NOMO-1 treated with dmso at 0.1 percent for 144 hours (cell line): Measurements from ENCODE around the gene EXOC4.

Experiments
- DNase-seq: peaks from one replicate; lab custom pipeline; 2025; ENCODE audit not compliant: unreplicated experiment; lab: John Stamatoyannopoulos, UW

The EXOC4 gene

DNA sequence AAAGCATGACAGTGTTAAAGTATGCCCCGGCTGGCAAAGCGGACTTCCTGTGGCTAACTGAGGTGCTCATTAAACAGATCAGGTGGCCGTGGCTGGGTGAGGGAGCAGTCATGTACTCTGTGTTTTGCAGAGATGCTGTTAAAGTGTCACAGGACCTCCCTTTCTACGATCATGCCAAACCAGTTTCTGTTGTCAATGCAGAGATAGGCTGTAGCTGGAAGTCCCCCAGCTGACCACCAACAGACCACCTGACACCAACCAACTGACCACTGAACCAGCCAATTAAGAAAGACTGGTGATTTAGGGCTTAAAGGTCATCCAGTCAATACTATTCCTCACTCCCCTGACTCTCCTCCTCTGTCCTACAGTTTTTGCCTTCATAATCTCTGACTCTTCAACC, 443.2 kb downstream of the EXOC4 start:
- no peak for DNase-seq

DNA sequence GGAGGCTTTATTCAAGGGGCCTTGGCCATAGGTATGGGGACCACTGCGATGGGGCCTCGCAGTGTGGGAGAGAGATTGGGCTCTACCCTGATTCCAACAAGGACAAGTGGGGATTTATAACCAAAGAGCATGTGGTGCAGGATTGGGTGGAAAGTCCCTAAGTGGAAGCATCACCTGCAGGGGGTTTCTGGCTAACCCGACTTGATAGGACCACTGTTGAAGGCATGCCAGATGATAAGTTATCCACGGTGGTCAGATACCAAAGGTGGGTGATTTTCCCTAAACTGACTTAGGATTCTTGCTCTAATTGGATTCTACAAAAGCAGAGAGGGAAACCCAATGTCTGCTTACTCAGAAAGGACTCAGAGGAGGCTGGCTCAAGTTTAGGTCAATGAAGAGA, 444.7 kb downstream of the EXOC4 start:
- DNase-seq: no peak

DNA sequence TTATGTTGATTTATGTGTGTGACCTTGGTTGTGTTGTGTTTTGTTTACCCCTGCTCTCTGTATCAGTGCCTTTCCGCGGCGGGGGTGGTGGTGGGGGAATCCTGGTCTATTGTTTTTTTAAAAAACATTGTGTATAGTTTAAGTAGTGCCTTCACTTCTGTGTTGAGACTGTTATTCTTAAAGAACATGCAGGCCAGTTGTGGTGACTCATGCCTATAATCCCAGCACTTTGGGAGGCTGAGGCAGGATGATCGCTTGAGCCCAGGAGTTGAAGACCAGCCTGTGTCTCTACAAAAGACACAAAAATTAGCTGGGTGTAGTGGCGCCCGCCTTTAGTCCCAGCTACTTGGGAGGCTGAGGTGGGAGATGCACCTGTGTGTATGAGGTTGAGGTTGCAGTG, 445.2 kb downstream of the EXOC4 start:
- DNase-seq: no peak

DNA sequence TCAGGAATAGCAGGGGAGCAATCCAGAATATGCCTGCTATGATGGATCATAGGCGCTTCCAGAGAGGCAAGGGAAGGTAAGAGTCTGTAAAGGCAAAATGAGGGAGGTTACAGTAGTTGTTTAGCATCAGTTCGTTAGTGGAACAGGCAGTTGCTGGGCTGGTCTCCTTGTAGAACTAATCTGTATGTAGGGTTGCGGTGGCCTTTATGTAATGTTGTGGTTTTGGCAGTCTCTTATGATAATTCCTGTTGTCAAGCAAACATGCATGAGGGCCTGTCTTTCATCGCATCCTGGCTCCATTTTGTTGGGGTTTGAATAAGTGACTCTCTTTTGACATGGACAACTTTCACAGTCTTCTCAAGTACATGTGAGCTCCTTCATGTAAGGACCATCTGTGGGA, 446.5 kb downstream of the EXOC4 start:
- DNase-seq: no peak

DNA sequence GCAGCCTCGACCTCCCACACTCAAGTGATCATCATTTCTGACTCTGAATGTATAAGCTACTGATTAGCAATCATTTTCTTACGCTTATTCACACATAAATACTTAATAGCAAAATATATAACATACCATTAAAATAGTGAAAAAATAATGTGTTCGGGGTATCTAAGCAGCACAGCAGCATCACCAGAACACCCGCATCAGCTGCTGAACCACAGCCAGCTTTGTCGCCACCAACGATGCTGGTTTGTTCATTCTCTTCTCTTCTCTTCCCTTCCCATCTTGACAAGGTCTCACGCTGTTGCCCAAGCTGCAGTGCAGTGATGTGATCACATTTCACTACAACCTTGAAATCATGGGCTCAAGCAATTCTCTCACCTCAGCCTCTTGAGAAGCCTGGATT, 449.2 kb downstream of the EXOC4 start:
- DNase-seq: no peak

DNA sequence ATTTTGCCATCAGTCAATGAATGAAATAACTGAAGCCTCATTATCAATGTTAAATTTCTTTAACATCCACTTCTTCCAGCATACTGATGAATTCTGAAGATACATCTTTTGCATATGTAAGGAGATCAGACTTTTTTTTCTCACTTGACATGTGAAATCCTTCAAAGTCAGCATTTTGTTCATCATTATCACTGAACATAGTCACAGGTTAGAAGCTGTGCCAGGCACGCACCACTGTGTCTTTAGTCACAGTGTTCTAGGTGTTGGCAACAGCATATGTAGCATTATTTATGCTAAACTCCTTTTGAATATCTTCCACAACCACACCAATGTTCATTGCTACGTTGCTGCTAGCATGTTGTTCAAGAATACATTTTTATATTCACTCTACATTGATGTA, 450.1 kb downstream of the EXOC4 start:
- no peak for DNase-seq

DNA sequence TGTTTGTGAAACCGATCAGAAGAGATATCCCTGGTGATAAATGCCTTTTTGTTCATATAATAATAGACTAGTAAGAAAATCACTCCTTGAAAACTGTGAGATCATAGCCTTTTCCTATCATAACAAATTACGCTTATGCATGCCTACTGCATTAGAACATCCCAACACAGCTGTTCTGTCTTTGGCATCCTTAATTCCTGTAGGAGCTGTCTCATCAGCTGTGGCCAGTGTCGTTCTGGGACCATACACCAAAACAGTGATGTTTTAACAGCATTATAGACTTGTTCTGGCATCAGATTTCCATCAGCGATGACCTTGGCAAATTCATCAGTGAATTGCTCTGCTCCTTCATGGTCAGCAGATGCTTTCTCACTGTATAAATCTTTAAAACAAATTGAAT, 450.7 kb downstream of the EXOC4 start:
- DNase-seq: no peak

DNA sequence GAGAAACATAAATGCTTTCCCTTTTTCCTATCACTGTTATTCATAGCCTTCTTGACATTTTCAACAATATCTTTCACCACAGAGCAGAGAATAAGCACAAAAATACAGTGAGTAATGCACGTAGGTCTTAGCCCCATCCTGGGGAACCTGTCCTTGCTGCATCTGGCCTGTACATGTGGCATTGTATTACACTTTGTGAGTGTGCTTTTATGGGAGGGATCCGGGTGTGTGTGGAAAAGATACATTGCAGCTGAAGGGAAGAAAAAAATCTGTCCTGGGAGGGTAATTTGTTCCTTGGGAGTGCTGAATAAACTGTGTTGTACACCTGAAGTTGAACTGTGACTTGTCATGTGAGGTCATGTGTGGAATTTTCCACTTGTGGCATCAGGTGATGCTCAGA, 451.6 kb downstream of the EXOC4 start:
- DNase-seq: no peak

DNA sequence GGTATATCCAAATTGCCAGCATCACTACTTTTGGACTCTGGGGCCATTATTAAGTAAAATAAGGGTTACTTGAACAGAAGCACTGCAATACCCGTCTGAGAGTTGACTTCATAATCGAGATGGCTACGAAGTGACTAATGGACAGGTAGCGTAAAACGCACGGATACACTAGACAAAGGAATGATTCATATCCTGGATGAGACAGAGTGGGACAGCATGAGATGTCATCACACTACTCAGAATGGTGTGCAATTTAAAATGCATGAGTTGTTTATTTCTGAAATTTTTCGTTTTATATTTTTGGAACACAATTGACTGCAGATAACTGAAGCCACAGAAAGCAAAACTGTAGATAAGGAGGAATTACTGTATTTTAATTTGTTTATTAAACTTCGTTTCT, 452.7 kb downstream of the EXOC4 start:
- no peak for DNase-seq

DNA sequence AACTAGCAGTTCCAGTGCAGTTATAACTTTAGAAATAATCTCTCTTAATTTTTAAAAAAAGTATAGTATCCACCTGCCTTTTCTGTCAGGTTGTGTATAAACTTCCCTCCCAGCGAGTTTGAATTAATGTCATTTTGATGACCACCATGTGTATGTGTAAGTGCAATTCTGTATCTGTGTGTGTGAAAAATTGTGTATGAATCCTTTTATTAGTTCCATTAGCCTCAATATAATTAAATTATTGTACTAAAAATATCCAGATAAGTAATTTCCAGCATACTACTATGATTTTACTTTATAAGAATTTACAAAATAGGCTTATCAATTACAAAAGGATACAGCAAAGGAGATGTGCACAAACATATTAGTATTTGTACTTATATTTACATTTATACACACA, 453.1 kb downstream of the EXOC4 start:
- no peak for DNase-seq

DNA sequence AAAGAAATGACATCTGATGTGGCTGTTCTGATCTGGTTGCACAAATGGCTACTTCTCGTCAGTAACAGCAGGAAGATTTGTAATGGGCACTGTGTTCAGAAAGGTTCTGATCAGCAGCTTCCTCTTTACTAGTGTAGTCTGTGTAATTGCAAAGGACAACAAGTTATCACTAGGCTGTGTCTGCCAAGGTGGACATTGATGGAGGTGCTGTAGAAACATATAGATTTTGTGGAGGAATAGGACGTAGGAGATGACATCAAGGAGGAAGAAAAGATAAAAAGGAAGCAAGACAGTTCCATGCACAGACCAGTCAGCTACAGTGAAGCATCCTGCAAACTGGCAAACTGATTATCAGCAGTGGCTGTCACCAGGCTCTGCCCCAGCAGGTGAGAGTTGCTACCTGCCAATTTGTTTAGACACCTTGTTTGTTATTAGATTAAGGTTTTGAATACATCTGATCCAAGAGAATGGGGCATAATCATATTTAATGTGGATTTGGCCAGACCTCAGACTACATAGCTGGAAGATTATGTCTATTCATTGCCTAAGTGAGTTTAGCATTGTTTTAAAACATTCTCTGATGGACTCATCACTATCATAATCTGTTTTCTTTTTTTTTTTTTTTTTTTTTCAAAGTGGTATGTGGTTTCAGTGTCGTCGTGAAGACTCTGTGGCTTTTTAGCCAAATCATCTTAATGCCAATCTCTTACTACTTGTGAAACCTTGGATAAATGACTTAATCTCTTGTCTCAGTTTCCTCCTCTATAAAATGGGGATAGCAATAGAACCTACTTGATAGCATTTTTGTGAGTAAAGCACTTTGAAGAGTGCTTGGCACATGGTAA, 456.4 kb downstream of the EXOC4 start:
- no peak for DNase-seq

DNA sequence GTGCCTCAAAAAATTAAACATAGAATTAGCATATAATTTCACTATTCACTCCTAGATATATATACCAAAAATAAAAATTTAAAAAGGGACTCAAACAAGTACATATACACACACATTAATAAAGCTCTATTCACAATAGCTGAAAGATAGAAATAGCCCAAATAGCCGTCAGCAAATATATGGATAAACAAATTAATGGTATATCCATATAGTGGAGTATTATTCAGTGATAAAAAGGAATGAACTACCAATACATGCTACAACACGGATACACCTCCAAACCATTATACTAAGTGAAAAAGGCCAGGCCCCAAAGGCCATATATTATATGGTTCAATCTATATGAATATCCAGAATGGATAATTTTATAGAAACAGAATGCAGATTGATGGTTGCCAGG, 459.7 kb downstream of the EXOC4 start:
- no peak for DNase-seq

DNA sequence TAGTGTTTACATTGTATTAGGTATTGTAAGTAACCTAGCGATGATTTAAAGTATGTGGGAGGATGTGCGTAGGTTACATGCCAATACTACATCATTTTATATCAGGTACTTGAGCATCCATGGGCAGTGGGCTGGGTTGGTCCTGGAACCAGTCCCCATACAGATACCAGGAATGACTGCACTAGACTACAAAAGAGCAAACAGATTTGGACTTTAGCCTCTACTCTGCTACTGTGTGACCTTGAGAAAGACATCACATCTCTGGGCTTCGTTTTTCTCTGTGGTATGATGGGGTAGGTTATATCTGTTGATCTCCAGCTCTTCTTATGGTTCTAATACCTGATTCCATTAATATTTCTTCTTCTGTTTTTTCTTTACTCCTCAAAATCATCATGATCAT, 461.8 kb downstream of the EXOC4 start:
- DNase-seq: no peak

DNA sequence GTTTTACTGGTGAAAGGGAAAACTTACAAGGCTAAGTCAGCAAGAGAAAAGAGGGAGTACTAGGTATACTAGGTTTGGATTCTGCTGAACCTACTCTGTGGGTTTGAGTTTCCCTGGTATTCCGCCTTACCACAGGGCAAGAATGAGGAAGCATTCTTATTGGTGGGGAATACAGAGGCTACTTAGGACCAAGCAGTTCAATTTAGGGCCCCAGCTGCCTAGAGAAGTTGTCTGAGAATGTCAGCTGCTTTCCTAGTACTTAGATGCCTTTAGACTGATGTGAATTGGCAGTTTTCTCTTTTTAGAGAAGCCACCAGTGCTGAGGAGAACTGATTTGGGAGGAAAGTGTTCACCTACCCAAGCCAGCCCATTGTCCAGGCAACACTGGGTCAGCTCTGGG, 465.3 kb downstream of the EXOC4 start:
- DNase-seq: no peak

DNA sequence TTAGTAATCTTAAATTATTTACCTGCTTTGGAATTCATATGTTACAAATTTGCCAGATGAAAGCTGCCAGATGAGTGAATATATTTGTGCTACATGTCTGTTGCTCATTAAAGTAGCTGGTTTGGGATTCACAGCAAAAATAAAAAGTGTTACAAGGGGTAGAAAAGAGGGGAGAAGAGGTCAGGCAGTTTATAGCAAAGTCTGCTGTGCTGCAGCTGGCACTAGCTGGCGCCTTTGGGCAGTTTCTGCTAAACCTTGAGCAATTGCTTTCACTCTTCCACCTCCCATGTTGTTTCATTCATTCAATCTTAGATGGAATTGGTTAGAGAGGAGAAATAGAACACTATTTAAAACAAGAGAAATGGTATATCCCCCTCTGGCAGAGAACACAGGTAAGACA, 470.2 kb downstream of the EXOC4 start:
- no peak for DNase-seq

DNA sequence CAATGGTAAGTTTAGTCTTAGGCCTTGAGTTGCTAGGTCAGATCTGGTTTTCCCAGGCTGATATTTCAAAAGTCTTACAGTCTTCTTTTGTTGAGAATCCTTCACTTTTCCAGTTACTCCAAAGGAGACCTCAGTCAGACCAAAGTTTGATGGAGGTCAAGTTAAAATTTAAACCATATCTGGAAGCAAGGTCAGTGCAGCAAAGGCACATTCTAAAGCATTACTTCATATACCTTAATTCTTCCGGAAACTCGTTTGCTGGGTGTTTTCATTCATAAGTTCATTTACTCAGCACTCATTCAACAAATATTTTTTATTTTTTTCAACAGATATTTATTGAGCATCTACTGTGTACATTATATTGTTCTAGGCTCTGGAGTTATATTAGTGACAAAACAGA, 471.3 kb downstream of the EXOC4 start:
- no peak for DNase-seq

DNA sequence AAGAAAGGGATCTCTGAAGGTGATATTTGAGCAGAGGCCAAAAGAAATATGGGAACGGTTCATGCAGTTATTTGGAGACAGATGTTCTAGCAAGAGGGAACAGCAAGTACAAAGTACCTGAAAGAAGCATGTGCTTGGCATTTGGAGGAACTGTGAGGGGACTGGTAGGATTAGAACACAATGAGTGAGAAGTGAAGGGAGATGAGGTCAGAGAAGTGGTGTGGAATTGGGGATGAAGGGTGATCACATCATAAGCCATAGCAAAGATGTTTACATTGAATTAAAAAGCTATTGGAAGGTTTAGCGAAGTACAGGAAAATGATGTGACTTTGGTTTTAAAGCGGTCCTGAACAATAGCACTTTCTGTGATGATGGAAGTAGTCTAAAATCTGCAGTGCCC, 471.8 kb downstream of the EXOC4 start:
- DNase-seq: no peak

DNA sequence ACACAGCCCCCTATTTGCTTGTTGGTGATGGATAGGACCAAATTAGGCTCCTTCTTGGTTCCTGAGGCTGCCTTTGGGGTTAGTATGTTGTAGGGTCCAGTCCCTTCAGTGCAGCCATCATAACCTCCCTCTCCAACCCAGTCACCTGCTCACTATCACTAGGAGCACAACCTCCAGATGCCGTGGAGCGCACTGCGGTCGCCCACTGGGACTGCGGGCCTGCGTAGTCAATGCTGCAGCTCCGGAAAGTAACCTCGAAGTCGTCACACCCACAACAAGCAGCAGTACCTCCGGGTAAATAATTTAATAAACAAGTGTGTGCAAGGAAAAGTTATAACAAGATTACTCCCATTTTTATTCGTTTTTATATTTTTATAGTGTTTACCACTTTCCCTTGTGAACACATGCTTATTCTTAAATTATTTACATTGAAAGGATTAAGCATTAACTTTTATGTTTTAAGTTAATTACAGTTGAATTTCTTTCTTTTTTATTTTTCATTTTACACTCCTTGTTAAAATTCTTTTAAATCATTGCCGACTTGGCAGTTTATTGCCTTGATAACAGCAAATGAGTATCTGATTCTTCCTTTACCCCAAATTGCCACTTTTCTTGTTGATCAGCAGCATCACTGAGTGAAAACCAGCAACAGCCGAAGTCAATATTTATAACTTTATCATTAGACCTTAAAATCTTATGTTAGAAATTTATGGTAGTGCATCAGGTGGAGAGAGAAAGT, 474.8 kb downstream of the EXOC4 start:
- no peak for DNase-seq

DNA sequence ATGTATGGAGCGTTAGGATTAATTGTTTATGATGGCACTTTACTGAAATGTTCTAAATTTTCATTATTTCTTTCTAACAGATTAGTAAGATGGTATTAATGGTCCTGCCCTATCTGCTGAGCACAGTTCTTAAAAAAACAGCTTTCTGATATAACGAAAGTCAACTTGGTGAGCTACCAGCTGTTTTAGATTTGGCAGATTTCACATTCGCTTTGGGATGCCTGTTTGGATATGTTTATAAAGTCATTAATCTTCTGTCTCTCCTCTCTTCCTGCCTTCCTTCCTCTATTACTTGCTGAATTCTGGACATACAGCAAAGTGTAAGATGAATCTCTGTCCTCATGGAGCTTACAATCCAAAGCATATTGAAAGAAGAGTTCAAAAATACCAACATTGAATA, 477.5 kb downstream of the EXOC4 start:
- DNase-seq: no peak

DNA sequence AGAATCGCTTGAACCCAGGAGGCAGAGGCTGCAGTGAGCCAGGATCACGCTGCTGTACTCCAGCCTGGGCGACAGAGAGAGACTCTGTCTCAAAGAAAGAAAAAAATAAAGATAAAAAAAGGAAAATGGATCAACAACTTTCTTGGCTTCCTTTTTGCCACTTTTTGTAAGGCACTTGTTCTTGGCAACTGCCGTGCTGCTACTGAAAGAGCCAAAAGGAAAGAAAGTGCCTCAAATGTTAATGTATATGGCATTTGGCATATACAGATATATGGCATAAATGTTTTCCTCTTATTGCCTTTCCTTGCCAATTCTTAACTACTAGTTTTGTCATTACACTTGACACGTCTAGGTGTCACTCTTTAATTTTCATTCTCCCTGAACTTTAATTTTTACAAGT, 480.5 kb downstream of the EXOC4 start:
- no peak for DNase-seq

DNA sequence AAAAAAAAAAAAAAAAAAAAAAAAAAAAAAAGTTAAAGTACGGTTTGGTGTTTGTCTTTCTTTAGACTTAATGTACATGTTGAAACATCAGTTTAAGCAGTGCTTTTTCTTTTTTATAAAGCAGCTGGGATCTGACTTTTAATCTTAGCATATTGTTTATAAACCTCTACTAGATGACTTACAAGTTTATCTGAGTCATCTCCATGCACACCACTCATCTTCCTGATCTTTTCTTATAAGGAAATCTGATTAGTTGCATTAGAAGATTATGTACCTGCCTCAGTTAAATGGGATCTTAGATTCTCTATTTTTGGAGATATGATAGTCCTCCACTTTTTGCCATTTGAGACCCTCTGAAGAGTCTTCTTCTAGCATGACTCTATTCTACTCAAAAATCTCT, 482.3 kb downstream of the EXOC4 start:
- no peak for DNase-seq

DNA sequence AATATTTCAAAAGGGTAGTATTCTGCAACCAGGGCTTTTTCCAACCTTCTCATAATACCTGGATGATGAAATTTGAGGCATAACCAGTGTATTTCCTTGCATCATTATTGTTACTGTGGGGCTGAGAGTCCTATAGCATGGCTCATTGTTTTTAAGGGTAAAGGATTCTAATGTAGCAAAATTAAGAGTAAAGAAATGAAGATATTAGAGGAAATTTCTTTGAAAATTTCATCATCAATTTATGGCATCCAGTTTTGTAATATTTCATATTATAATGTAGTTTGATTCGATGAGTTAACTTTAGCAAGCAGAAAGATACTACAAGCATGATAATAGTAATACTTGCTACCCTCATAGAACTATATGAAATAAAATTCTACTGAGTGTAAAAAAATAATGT, 486.9 kb downstream of the EXOC4 start:
- no peak for DNase-seq

DNA sequence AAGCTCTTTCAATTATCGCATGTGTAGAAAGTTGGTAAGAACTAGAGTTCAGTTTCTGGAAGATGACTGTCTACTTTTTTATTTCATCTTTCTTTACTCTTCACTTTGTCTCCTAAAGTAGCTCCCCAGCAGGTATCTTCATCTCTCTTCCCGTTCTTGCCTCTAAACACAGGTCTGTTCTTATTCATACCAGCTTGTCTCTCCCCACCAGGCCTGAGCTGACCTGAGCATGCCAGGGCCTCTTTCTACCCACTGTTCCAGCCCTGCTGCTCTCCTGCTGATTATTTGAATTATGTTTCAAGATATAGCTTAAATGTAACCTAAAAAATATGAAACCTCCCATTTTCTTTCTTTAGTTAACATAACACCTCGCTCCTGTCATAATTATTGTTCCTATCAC, 488.2 kb downstream of the EXOC4 start:
- no peak for DNase-seq
